ENCODE data around the gene UCK2.
"Not testable (repeated sequence)": the region's sequence is repeated elsewhere in the genome, so short reads cannot be mapped to it uniquely, and the experiment has no call there.

The UCK2 gene

DNA sequence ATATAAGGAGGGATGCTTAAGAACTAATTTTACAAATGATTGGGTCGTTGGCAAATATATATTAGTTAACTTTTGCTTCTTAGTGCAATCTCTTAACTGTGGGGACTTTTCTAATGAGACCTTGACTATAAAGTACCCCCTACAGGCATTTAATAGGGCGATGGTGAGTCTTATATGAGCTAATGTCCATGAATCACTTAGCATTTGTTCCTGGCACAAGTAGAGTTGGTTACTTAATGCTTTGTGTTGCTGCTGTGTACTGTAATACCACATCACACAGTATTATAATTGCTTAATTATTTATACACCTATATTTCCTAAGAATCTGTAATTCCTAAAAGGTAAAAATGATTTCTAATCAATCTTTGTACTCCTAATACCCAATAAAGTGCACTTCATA is 33.5 kb upstream of the UCK2 start:
- H3F3A ChIP-seq (ENCODE audit: control insufficient read depth, insufficient read depth), result no peaks in the 10 kb centered on the region
- no peak for TF ChIP-seq EZH2phosphoT487 (IDR thresholded peaks at IDR 0.05; ENCODE audit: borderline replicate concordance, low read length)
- H3K36me3 ChIP-seq (ENCODE audit: control insufficient read depth, low read length), result no peaks in the 10 kb centered on the region
- H3K27ac ChIP-seq (ENCODE audit: low read depth, low read length), result no peak overlapping the region
- H3K9me3 ChIP-seq (ENCODE audit: control insufficient read depth, insufficient read depth, low read length), result peaks cover 1% of the 10 kb centered on the region
- no peak overlapping the region for H3K4me3 ChIP-seq (ENCODE audit: low read length)
- H3K27me3 ChIP-seq (ENCODE audit: control insufficient read depth, low read length), result peaks cover 12% of the 10 kb centered on the region; the same call in 1 of the 2 replicates
- no peaks in the 10 kb centered on the region for H3K4me1 ChIP-seq (ENCODE audit: control insufficient read depth, low read length)
- H3K9me2 ChIP-seq (replicated peaks; ENCODE audit: control insufficient read depth, low read length), result no peaks in the 10 kb centered on the region
- no peaks in the 10 kb centered on the region for H4K20me1 ChIP-seq (ENCODE audit: control insufficient read depth, insufficient read depth, low read depth, low read length)
- H3K4me2 ChIP-seq (ENCODE audit: low read length), result no peak overlapping the region
- H3K79me2 ChIP-seq (ENCODE audit: control insufficient read depth, low read length), result no peaks in the 10 kb centered on the region

DNA sequence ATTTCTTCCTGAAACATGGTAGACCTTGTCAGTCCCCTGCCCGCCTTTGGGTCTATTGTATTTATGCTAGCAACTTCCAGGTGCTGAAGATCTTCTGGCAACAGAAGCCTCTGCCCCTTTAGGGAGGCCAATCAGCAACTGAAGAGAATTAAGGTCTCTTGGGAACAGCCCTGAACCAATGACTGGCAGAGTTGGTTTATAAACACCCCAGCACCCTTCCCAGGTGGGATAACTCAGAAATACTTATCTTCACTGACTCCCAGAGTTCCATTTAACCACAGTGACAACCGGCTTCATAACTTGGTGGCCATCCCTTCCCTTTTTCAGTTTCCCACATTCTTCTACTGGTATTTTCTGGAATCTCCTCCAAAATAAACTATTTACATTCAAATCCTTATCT is 31.5 kb upstream of the UCK2 start:
- Histone ChIP-seq H3F3A (ENCODE audit: control insufficient read depth, insufficient read depth) (no peaks in the 10 kb centered on the region), H3K4me3 (ENCODE audit: low read length) (no peak overlapping the region), H3K36me3 (ENCODE audit: control insufficient read depth, low read length) (no peaks in the 10 kb centered on the region), H3K27ac (ENCODE audit: low read depth, low read length) (no peak overlapping the region), H3K79me2 (ENCODE audit: control insufficient read depth, low read length) (no peaks in the 10 kb centered on the region), H3K9me2 (replicated peaks; ENCODE audit: control insufficient read depth, low read length) (no peaks in the 10 kb centered on the region), H3K4me1 (ENCODE audit: control insufficient read depth, low read length) (no peaks in the 10 kb centered on the region), H3K4me2 (ENCODE audit: low read length) (no peak overlapping the region), H3K27me3 (ENCODE audit: control insufficient read depth, low read length) (peaks cover 9% of the 10 kb centered on the region; the same call in 1 of the 2 replicates), H3K9me3 (ENCODE audit: control insufficient read depth, insufficient read depth, low read length) (peaks cover 10% of the 10 kb centered on the region), H4K20me1 (ENCODE audit: control insufficient read depth, insufficient read depth, low read depth, low read length) (no peaks in the 10 kb centered on the region)
- TF ChIP-seq EZH2phosphoT487 (IDR thresholded peaks at IDR 0.05; ENCODE audit: borderline replicate concordance, low read length) (no peak), CTCF (IDR thresholded peaks at IDR 0.05; ENCODE audit: low read depth, low read length, poor library complexity, severe bottlenecking) (no peak)

DNA sequence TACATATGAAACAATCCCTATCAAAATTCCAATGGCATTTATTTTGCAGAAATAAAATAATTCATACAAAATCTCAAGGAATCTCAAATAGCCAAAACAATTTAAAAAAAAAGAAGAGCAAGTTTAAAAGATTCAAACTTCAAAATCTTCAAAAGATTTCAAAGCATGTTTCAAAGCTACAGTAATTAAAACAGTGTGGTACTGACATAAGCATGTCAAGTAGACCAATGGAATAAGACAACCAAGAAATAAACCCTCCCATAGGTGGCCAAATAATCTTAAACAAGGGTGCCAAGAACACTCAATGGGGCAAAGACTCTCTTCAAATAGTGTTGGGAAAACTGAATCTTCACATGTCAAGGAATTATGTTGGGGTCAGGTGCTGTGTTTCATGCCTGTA is 28.0 kb upstream of the UCK2 start:
- TF ChIP-seq CTCF (IDR thresholded peaks at IDR 0.05; ENCODE audit: low read depth, low read length, poor library complexity, severe bottlenecking), result no peak
- no peak for TF ChIP-seq EZH2phosphoT487 (IDR thresholded peaks at IDR 0.05; ENCODE audit: borderline replicate concordance, low read length)
- no peaks in the 10 kb centered on the region for H3K9me2 ChIP-seq (replicated peaks; ENCODE audit: control insufficient read depth, low read length)
- H3K4me2 ChIP-seq (ENCODE audit: low read length), result no peak overlapping the region
- no peaks in the 10 kb centered on the region for H3K4me1 ChIP-seq (ENCODE audit: control insufficient read depth, low read length)
- no peaks in the 10 kb centered on the region for H3K79me2 ChIP-seq (ENCODE audit: control insufficient read depth, low read length)
- H3K27ac ChIP-seq (ENCODE audit: low read depth, low read length), result no peak overlapping the region
- peaks cover 10% of the 10 kb centered on the region for H3K9me3 ChIP-seq (ENCODE audit: control insufficient read depth, insufficient read depth, low read length)
- no peaks in the 10 kb centered on the region for H4K20me1 ChIP-seq (ENCODE audit: control insufficient read depth, insufficient read depth, low read depth, low read length)
- H3K27me3 ChIP-seq (ENCODE audit: control insufficient read depth, low read length), result no peaks in the 10 kb centered on the region
- H3F3A ChIP-seq (ENCODE audit: control insufficient read depth, insufficient read depth), result no peaks in the 10 kb centered on the region
- H3K36me3 ChIP-seq (ENCODE audit: control insufficient read depth, low read length), result no peaks in the 10 kb centered on the region
- H3K4me3 ChIP-seq (ENCODE audit: low read length), result no peak overlapping the region

DNA sequence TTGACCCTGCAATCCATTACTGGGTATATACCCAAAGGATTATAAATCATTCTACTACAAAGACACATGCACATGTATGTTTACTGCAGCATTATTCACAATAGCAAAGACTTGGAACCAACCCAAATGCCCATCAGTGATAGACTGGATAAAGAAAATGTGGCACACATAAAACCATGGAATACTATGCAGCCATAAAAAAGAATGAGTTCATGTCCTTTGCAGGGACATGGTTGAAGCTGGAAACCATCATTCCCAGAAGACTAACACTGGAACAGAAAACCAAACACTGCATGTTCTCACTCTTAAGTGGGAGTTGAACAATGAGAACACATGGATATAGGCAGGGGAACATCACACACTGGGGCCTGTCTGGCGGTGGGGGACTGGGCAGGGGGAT is 22.9 kb upstream of the UCK2 start:
- not testable (repeated sequence) for H3K9me2 ChIP-seq (replicated peaks; ENCODE audit: control insufficient read depth, low read length); H3K79me2 ChIP-seq (ENCODE audit: control insufficient read depth, low read length); H3K36me3 ChIP-seq (ENCODE audit: control insufficient read depth, low read length); H3K4me2 ChIP-seq (ENCODE audit: low read length); H3K9me3 ChIP-seq (ENCODE audit: control insufficient read depth, insufficient read depth, low read length); H4K20me1 ChIP-seq (ENCODE audit: control insufficient read depth, insufficient read depth, low read depth, low read length); H3K4me3 ChIP-seq (ENCODE audit: low read length); H3K27me3 ChIP-seq (ENCODE audit: control insufficient read depth, low read length); H3K4me1 ChIP-seq (ENCODE audit: control insufficient read depth, low read length); H3F3A ChIP-seq (ENCODE audit: control insufficient read depth, insufficient read depth); H3K27ac ChIP-seq (ENCODE audit: low read depth, low read length)
